GM10266 (cell line): ENCODE measurements around the gene MAGI2.
"Not testable (repeated sequence)": the region's sequence is repeated elsewhere in the genome, so short reads cannot be mapped to it uniquely, and the experiment has no call there.

Experiments
- DNase-seq: peaks from one replicate; pipeline ENCODE4 v3.0.0; 2012; ENCODE audit errors: extremely low spot score
- TF ChIP-seq, protein P1 (sequence below): IDR thresholded peaks from 2 replicates; pipeline ENCODE4 v1.5.1; 2012; ENCODE audit warnings: mild to moderate bottlenecking, low read depth; ENCODE audit not compliant: control insufficient read depth, insufficient read depth; ENCODE audit errors: missing control alignments

The MAGI2 gene

DNA sequence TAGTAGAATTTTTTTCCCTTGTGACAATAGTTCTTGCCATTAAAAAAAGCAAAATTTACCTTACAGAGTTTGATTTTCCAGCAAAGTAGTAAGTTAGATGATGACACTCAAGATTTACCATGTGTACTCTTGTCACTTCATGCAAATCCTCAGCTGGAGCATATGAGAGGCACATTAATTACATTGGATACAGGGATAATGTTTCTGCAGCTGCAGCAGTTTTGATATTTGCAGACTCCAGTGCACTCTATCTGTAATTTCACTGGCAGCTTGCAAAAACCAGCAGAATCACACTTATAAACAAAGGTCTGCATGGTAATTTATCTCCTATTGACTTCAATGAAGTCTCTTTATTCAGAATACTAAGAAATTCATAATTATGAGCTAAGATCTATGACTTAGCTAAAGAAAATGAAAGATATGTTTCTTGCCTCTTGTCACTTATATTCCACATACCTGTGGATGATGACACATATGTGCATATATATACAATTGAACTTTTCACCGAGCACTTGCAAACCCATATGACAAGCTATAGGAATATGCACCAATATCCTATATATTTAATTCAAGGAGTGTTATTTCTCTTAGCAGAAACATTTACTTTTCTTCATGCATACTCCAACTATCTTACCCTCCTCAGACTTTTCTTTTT, 1124.3 kb downstream of the MAGI2 start:
- no peak for DNase-seq
- TF ChIP-seq, protein P1, sequence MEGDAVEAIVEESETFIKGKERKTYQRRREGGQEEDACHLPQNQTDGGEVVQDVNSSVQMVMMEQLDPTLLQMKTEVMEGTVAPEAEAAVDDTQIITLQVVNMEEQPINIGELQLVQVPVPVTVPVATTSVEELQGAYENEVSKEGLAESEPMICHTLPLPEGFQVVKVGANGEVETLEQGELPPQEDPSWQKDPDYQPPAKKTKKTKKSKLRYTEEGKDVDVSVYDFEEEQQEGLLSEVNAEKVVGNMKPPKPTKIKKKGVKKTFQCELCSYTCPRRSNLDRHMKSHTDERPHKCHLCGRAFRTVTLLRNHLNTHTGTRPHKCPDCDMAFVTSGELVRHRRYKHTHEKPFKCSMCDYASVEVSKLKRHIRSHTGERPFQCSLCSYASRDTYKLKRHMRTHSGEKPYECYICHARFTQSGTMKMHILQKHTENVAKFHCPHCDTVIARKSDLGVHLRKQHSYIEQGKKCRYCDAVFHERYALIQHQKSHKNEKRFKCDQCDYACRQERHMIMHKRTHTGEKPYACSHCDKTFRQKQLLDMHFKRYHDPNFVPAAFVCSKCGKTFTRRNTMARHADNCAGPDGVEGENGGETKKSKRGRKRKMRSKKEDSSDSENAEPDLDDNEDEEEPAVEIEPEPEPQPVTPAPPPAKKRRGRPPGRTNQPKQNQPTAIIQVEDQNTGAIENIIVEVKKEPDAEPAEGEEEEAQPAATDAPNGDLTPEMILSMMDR: no peak

DNA sequence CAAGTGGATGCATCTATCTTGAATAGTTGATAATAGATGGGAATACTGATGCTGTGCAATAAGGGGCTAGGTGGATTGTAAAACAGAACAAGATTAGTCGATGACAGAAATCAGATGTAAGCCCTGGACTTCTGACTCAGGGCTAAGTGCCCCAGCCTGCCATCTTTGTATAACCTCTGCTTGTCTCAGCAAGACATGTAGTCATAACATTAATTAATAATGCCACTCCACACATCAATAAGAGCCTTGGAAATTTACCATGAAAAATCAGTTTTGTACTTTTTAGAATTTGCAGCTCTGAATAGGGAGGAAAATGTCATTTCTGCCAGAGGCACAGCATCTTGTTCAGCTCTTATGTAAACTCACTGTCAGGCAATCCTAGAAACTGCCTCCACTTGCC, 1125.7 kb downstream of the MAGI2 start:
- TF ChIP-seq, protein P1: no peak
- no peak for DNase-seq

DNA sequence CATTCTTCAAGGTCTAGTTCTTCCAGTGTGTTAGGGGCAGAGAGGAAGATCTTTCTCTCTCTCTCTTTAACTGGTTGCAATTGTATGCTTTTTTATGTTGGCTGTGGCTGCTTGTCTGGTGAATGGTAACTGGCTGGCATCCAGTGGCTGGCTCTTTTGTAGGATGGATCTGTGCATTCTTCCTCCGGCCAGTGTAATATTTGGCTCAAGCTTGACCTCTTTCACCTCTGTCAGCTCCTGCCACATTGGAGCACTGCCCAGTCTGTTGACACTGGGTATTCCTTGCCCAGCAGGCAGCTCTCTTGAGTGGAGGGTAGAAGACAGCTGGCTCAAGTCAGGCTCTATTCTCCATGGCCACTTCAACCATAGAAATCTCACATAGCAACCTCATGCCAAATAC, 1126.6 kb downstream of the MAGI2 start:
- TF ChIP-seq, protein P1: no peak
- no peak for DNase-seq

DNA sequence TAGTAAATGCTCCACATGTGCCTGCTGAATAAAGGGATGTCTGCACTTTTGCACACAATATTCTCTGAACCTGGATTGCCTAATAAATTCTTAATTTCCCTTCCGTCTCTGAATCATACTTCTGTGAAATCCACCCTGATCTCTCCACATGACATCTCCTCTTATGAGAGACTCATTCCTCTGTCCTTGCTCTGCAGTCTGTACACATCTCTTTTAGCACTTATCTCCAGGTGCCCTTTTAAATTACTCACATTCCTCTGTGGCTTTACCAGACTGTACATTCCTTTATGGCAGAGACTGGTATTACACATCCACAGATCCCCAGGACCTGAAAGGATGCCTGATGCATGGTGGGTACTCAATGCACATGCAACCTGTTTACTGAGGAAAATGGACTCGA, 1127.3 kb downstream of the MAGI2 start:
- no peak for DNase-seq
- TF ChIP-seq, protein P1: no peak

DNA sequence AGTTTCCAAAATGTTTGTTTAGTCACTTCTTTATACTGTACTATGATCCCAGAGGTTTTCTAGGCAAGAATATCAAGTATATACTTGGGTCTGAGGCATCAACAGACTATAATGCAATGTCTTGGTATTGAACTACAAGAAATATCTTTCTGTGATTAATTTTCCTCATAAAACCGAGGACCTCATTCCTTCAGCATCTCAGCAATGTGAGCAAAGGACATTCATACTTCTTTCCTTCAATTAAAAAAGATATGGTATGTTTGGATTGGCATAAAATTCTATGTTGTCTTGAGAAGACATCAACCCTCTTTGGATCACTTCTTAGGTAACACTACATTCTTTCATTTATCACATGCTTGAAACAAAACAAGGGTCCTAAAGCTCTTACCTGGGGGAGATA, 1130.3 kb downstream of the MAGI2 start:
- no peak for DNase-seq
- TF ChIP-seq, protein P1: no peak

DNA sequence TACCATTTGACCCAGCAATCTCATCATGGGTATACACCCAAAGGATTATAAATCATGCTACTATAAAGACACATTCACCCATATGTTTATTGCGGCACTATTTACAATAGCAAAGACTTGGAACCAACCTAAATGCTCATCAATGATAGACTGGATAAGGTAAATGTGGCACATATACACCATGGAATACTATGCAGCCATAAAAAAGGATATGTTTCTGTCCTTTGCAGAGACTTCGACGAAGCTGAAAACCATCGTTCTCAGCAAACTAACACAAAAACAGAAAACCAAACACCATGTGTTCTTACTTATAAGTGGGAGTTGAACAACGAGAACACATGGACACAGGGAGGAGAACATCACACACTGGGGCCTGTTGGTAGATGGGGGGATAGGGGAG, 1131.2 kb downstream of the MAGI2 start:
- DNase-seq: not testable (repeated sequence)

DNA sequence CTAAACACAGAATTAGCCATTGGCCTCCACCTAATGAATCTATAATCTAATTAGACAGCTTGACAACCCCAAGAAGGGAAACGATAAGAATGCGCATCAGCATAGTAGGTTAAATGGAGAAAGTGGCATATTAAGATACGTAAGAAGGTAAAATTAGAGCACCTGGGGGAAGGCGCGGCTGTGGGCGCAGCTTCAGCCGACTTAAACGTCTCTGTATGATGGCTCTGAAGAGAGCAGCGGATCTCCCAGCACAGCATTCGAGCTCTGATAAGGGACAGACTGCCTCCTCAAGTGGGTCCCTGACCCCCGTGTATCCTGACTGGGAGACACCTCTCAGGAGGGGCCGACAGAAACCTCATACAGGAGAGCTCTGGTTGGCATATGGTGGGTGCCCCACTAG, 1136.1 kb downstream of the MAGI2 start:
- no peak for DNase-seq
- TF ChIP-seq, protein P1: no peak

DNA sequence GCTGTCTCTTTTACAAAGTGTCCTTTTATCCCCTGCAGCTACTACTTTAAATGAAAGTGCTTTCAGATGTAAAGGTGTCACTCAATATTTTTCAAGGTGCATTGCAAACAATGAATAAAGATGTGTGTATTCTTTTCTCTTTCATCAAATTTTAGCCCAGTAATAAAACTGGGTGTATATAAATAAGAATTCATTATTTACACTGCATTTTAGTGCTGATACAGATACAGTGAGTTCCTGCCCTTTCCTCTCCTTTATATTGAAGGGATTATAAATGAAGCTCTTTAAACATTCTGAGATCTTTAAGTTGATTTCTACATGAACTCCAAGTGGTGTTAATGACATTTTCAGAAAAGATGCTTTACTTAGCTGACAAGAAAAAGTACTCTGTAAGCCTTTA, 1137.4 kb downstream of the MAGI2 start:
- DNase-seq: no peak
- TF ChIP-seq, protein P1: no peak
